Vagina (tissue), 2 donors: ENCODE results near the gene DNASE1L1.

Experiments used
- POLR2A ChIP-seq, 2 donors: fragments of 450-650 bp; IDR thresholded peaks; one replicate each; pipeline ENCODE4 v1.6.1; 2017; ENCODE audit warnings: antibody characterized with exemption in 2 of 2, mild to moderate bottlenecking in 2 of 2, moderate library complexity in 2 of 2
- POLR2AphosphoS5 ChIP-seq, 2 donors: sonication (generic); formaldehyde crosslinking; IDR thresholded peaks; one replicate each; pipeline ENCODE4 v1.9.0; 2017; ENCODE audit warnings: antibody characterized with exemption in 2 of 2, mild to moderate bottlenecking in 2 of 2, low read depth in 1 of 2; ENCODE audit not compliant: insufficient read depth in 1 of 2
- TF ChIP-seq, protein P1 (sequence below), 3 experiments: fragments of 450-650 bp in 2 of 3; fragments of 200-600 bp in 1 of 3; sonication (generic) in 1 of 3; IDR thresholded peaks; one replicate each; pipeline ENCODE4 v1.5.1; 2017 to 2019; ENCODE audit warnings: antibody characterized with exemption in 3 of 3, mild to moderate bottlenecking in 2 of 3, moderate library complexity in 2 of 3

DNA sequence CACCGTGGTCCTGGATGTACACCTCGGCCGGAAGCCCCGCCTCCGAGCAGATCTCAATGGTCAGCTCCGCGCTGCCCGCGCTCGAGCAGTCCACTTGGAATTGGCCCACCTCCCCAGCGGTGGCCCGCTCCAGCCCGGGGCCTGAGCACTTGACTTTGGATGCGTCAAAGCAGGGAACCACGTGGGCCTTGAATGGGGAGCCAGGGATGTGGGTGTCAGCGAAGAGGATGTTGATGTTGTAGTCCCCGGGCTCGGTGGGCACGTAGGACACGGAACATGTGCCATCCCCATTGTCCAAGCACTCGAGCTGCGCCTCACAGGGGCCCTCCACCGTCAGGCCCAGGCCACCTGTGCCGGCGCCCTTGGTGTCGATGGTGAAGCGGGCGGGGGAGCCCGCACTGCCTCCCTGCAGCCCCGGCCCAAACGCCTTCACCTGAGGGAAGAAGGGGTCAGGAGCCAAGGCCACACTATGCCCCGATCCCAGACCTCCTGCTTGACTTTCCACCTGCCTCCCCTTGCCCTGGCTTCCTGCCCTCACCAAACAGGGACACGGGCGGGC is 48.8 kb downstream of the DNASE1L1 start:
- TF ChIP-seq, protein P1, sequence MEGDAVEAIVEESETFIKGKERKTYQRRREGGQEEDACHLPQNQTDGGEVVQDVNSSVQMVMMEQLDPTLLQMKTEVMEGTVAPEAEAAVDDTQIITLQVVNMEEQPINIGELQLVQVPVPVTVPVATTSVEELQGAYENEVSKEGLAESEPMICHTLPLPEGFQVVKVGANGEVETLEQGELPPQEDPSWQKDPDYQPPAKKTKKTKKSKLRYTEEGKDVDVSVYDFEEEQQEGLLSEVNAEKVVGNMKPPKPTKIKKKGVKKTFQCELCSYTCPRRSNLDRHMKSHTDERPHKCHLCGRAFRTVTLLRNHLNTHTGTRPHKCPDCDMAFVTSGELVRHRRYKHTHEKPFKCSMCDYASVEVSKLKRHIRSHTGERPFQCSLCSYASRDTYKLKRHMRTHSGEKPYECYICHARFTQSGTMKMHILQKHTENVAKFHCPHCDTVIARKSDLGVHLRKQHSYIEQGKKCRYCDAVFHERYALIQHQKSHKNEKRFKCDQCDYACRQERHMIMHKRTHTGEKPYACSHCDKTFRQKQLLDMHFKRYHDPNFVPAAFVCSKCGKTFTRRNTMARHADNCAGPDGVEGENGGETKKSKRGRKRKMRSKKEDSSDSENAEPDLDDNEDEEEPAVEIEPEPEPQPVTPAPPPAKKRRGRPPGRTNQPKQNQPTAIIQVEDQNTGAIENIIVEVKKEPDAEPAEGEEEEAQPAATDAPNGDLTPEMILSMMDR (IDR thresholded peaks at IDR 0.05): no peak
- TF ChIP-seq POLR2A (IDR thresholded peaks at IDR 0.05): no peak
- no peak for TF ChIP-seq POLR2AphosphoS5 (IDR thresholded peaks at IDR 0.05; ENCODE audit: insufficient read depth in 1 of 2, low read depth in 1 of 2)
